CD4-positive, alpha-beta T cell treated with Interleukin-15 for 1 hour (primary cell): Measurements from ENCODE around the gene GBX1.
A peak's percentile ranks its signal among the peaks of the same experiment; 100 is the strongest.

Experiments used
- DNase-seq: peaks from one replicate; pipeline ENCODE4 v3.0.0-alpha.2; 2020

Gene GBX1

DNA sequence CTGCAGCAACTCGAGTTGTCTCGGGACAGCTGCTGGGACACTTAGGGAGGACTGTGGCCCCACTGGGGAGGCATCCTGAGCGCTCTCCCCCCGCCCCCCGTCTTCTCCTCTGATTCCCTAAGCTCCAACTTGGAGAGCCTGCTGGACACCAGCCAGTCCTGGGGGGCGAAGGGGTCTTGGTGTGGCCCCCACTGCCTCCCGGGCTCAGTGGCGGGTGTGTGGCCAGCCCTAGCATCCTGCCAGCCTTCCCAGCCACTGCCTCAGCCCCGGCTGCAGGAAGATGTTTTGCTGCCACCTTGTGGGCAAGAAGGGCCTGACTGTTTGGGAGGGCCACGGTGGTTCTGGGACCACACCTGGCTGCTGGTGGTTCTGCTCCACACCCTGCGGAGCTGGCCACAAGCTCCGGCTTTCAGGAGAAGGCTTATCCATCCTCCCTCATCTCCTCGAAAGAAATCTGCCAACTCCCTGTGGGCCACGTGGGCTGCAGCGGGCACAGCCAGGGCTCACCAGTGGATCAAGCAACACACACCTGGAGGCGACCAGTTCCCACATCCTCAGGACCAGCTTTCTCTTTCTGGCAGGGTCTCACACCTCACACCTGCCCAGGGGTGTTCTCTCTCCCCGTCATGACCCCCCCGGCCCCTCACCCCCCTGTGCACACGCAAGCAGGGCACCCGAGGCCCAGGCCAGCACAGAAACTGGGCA lies 56.4 kb downstream of the GBX1 start:
- DNase-seq, result peak; percentile 72

DNA sequence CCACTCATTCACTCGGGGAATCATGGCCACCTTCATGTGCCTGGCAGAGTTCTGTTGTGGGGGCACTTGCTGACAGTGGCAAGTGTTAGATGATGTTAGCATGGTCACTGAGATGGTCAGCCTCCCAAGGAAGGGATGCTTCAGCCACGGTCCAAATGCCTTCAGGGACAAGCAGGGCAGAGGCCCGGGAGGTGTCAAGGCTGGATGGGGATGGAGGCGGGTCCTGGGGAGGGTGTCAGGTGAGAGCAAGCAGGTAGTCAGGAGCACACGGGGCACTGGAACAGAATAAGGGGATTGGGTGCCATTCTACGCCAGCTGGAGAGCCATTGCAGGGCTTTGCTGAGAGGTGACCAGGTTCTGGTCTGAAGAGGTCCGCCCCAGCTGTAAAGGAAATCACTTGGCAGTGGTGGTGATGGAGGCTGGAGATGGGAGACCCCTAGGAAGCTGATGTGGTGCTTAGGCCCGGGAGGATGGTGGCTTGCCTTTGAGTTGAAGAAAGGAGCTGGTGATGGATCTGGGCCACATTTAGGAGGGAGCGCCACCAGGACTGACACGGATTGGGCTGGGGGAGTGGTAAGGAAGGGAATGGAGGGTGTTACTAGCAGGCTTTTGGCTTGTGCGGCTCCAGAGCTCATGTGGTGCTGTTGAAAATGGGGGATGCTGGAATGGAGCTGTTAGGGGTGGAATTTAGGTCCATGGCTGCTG lies 57.1 kb downstream of the GBX1 start:
- DNase-seq, result no peak

DNA sequence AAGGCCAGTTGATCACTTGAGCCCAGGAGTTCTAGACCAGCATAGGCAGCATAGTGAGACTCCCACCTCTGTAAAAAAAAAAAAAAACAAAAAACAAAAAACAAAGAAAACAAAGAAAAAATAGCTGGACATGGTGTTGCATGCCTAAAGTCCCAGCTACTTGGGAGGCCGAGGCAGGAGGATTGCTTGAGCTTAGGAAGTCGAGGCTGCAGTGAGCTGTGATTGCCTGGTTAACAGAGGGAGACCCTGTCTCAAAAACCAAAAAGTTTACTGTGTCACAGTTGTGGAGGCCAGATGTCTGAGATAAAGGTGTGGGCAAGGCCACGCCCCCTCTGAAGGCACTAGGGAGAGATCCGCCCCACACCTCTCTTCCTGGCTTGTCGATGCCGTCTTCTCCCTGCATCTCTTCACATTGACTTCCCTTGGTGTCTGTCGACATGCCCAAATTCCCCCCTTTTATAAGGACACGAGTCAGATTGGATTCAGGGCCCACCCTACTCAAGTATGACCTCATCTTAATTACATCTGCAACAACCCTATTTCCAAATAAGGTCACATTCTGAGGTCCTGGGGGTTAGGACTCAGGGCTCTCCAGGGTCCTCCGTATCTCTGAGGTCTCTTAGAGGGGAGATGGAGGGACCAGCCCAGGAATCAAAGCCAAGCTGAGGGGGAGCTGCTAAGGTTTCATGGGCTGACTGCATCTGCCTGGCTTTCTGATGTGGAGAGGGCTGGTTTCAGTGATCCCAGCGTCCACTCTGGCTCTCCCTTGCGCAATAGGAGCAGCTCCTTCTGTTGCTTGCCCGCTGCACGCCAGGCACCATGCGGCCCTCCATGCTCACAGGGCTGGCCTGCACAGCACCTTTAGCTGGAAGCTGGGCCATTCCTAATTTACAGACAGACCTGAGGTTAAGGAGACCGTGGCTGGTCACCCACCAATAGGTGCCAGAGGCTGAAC lies 58.1 kb downstream of the GBX1 start:
- DNase-seq, result no peak

DNA sequence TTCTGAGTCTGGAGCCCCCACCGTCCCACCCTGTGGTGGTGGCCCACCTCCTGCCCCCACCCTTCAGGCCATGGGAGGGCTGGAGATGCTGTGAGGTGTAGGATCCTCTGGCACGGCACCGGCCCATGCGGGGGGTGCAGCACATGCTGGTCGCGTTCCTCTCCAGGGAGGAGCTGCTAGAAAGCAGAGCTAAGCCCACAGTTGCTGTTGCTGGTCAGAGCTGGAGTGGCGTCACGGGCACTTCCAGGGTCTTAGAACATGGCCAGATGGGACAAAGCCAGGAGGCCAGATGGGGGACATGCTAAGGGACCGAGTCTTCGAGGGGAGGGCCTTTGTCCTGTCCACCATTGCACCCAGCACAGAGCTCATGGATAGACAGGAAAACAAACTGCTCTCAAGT lies 59.6 kb downstream of the GBX1 start:
- DNase-seq, result no peak

DNA sequence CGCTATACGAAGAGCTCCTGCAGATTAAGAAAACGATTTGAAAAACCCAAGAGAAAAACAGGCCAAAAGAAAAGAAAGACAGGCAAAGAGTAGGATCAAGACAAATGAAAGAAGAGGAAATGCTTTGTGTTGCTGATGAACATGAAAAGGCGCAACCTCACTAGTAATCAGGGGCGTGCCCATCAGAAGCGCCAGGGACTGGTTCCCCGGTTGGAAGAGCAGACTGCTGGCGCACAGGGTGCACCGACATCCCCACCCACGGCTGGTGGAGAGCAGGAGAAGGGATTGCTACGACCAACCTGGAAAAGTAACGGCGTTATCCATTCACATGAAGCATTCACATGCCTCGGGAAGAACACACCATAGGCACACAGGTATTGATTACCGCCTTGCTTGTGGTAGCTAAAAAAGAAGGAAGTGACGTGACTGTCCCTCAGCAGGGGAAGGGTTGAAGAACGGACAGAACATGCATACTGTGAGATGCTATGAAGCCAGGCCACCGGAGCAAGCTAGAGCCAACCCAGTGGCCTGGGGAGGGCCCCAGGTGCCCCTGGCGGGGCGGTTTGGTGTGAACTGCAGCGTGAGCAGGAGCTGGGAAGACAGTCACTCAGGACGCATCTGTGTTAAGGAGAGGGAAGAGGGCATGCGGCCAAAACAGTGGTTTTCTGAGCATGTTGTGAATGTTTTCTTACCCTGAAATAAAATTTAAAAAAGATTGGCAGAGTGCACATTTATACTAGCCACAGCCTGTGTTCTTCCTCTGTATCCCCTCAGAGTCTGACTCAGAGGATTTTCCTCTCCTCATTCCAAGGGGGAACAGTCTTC lies 62.9 kb downstream of the GBX1 start:
- DNase-seq, result no peak

DNA sequence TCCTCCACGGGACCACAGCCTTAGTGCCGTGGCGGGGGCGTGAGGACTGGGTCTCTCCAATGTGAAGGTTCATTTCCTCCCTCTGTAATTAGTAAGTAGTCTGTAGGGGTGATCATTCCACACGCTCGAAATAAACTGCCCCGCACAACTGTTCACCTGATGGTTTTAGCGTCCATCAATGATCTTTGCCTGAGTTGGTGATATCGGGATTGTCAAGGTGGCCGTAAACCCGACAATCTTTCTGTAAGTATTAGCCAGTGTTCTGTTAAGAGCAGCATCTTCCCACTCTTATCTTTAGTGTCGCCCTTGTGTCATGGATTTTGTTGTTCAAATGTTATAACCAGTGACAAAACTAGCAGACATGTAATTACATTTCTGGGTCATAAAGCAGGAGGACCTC lies 63.5 kb downstream of the GBX1 start:
- DNase-seq, result no peak

DNA sequence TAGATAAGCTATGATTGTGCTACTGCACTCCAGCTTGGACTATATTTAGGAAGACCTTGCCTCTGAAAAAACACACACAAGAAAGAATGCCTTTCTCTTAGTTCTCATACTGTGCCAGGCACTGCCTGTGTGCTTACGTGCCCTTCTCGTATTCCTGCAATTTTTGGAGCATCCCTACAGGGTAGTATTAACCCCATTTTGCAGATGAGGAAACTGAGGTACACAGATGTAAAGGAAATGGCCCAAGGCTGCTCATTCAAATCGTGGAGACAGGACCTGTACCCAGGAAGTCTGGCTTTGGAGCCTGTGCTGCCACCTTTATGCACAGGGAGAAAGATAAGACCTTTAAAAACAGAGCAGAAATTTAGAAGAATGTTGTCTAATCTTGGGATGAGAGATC lies 64.5 kb downstream of the GBX1 start:
- no peak for DNase-seq

DNA sequence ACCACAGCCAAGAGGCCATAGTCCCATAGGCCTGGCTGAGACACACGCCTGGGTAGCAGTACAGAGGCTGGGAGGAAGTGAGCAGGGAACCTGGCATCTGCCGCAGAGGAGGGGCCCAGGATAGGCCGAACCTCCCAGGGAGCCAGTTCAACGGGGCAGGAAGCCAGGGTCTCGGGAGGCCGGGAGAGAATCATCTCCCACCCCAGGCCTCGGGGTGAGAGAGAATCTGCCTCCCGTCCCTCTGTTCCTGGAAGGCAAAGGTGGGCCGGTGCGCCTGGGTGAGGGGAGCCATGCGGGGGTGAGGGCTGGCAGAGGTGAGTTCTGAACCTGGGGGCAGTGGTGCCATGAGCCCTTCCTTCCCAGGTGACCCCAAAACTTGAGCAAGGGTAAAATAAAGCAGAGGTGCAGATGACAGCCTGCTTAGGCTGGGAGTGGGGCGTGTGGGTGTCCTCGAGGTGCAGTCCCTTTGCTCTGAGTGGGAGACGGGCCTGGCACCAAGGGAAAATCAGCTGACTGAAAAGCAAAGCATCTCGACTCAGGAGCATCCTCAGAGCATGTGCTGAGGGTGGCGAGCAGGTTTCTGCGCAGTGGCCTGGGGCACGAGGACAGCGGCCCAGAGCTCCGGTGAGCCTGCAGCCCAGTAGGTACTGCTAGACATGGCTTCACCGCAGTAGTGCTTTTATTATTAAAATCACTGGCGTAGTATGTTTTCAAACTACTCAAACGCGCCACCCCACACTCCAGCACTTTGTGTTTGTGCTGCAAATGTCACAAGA lies 65.7 kb downstream of the GBX1 start:
- no peak for DNase-seq

DNA sequence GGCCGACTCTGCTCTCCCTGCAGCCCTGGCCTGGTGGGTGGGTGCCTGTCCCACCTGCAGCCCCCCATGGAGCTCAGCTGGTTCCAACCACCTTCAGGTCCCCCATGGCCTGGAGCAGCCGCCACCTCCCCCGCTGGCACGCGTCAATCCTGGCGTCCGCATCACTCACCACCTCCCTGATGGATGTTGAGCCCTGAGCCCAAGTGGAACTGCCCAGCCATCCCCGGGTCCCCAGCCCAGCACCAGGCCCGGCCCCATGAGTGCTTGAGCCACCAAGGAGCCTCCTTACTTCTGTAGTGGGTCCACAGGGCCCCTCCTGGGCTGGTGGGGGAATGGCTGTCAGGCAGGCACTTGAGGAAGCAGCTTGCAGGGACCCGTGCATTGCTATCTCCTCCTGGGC lies 66.6 kb downstream of the GBX1 start:
- DNase-seq, result no peak

DNA sequence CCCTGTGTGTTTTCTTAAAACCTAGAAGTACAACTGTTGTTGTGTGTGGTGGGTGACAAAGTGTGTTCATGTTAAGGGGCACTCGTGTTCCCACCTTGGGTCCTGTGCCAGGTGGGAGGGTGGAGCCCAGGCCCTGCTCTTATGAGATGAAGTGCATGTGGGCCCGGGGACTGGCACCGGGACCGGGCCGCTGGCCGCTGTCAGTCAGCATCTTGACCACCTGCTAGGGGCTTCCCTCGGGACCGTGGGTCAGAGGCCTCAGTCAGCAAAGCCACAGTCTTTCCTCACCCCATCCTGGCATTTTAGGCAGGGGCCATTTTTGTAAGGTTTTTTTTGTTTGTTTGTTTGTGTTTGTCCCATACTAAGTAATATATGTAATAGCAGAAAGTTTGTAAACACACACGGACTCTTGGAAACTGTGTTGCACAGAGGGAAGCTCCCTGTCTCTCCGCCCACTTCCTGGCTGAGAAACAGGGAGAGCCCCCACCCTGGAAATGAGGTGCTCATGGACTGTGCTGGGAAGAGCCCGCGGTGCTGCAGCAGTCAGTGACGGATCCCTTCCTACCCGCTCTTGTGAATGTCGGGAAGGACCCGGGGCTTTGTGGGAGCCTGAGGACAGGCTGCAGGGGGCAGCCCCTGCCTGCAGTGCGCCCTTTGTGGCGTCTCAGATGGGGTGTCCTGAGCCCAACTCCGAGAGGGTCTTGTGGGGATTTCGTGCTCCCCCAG lies 67.8 kb downstream of the GBX1 start:
- DNase-seq, result no peak
